HG03432 (cell line): Measurements from ENCODE around the gene TIFAB.

Experiments used
- ATAC-seq: cut with Tn5 transposase; IDR thresholded peaks from one replicate; pipeline ENCODE4 v1.9.1; 2021; ENCODE audit warnings: mild to moderate bottlenecking, moderate library complexity; ENCODE audit not compliant: unreplicated experiment

TIFAB gene

GRCh38 chr5:135482381-135482933 is 30.3 kb upstream of the TIFAB start:
- no peak for ATAC-seq

GRCh38 chr5:135481909-135482311 is 29.8 kb upstream of the TIFAB start:
- no peak for ATAC-seq

- no peak for ATAC-seq
Observed at GRCh38 chr5:135481387-135481786, 29.2 kb upstream of the TIFAB start.

GRCh38 chr5:135480511-135480910 is 28.4 kb upstream of the TIFAB start:
- no peak for ATAC-seq

- ATAC-seq: no peak
Observed at GRCh38 chr5:135478938-135479337, 26.8 kb upstream of the TIFAB start.

- ATAC-seq: no peak
Observed at GRCh38 chr5:135477613-135478066, 25.5 kb upstream of the TIFAB start.

GRCh38 chr5:135476615-135477581 is 24.7 kb upstream of the TIFAB start:
- no peak for ATAC-seq

- no peak for ATAC-seq
Observed at GRCh38 chr5:135473956-135474670, 22.0 kb upstream of the TIFAB start.

- ATAC-seq: no peak
Observed at GRCh38 chr5:135472141-135472540, 20.0 kb upstream of the TIFAB start.

GRCh38 chr5:135471726-135472125 is 19.6 kb upstream of the TIFAB start:
- no peak for ATAC-seq

- no peak for ATAC-seq
Observed at GRCh38 chr5:135469911-135470310, 17.8 kb upstream of the TIFAB start.

GRCh38 chr5:135468541-135468940 is 16.4 kb upstream of the TIFAB start:
- ATAC-seq: no peak

GRCh38 chr5:135467871-135468485 is 15.8 kb upstream of the TIFAB start:
- ATAC-seq: no peak

GRCh38 chr5:135467051-135467625 is 15.0 kb upstream of the TIFAB start:
- no peak for ATAC-seq

- ATAC-seq: peak; percentile 78
Observed at GRCh38 chr5:135466178-135467050, 14.3 kb upstream of the TIFAB start.

GRCh38 chr5:135465391-135466122 is 13.4 kb upstream of the TIFAB start:
- no peak for ATAC-seq

- peak; percentile 67 for ATAC-seq
Observed at GRCh38 chr5:135462304-135462703, 10.2 kb upstream of the TIFAB start.

- no peak for ATAC-seq
Observed at GRCh38 chr5:135461481-135462151, 9.5 kb upstream of the TIFAB start.
